Cardiac muscle cell (in vitro differentiated cells and primary cell): Measurements from ENCODE around the gene ARHGEF6. TPM values are rescaled to one million over a fixed set of nuclear protein-coding genes. Genes with fewer than 3 reads are reported as not detected.

Experiments
- DNase-seq, 2 donors: peaks; one replicate each; pipeline versions ENCODE4 v3.0.0 to v3.0.0-alpha.2; 2010 to 2017; ENCODE audit warnings: low read depth in 1 of 2, low spot score in 1 of 2
- H3K27ac ChIP-seq: fragments of 200-600 bp; sonication (generic); 2 replicates; pipeline ENCODE4 v1.5.1; 2016
- H3K27me3 ChIP-seq: fragments of 200-600 bp; sonication (generic); 2 replicates; pipeline ENCODE4 v1.6.0; 2016; ENCODE audit warnings: control low read depth
- H3K36me3 ChIP-seq: fragments of 200-600 bp; sonication (generic); 2 replicates; pipeline ENCODE4 v1.5.1; 2016; ENCODE audit warnings: control low read depth
- H3K4me1 ChIP-seq: fragments of 200-600 bp; sonication (generic); 2 replicates; pipeline ENCODE4 v1.8.1; 2017; ENCODE audit warnings: low read depth, mild to moderate bottlenecking, mixed run types
- H3K4me3 ChIP-seq: fragments of 200-600 bp; sonication (generic); 2 replicates; pipeline ENCODE4 v1.5.1; 2016; ENCODE audit warnings: mild to moderate bottlenecking
- H3K9me3 ChIP-seq: fragments of 200-600 bp; sonication (generic); 2 replicates; pipeline ENCODE4 v1.5.1; 2017; ENCODE audit warnings: low read depth, mild to moderate bottlenecking, control low read depth
- CTCF ChIP-seq: IDR thresholded peaks from 2 replicates; pipeline ENCODE4 v1.5.1; 2012; ENCODE audit warnings: low read depth, mild to moderate bottlenecking, low read length
- polyA plus RNA-seq: library from polyadenylated mRNA; unstranded; fragments of >200 nt; fragmentation: Nextera tagmentation; extraction: Ambion mirVana; gene quantifications from 2 replicates; pipeline ENCODE4 v1.2.1, GENCODE V29; 2016
- total RNA-seq: library from RNA; depleted of rRNA; stranded (reverse); fragments of >200 nt; gene quantifications from 2 replicates; pipeline ENCODE4 v1.2.3, GENCODE V29; 2016

Gene ARHGEF6
- total and polyA plus RNA-seq, 2 experiments from 2014 or later, result 2.4 to 2.7 TPM

GRCh38 chrX:136761421-136761820 is 19.3 kb downstream of the ARHGEF6 start:
- no peak overlapping the region for H3K27ac ChIP-seq
- no peaks in the 10 kb centered on the region for H3K9me3 ChIP-seq
- no peaks in the 10 kb centered on the region for H3K27me3 ChIP-seq
- H3K4me1 ChIP-seq, result no peaks in the 10 kb centered on the region
- DNase-seq, result no peak
- H3K4me3 ChIP-seq, result no peak overlapping the region
- no peaks in the 10 kb centered on the region for H3K36me3 ChIP-seq
- no peak for TF ChIP-seq CTCF

GRCh38 chrX:136759968-136760367 is 20.8 kb downstream of the ARHGEF6 start:
- Histone ChIP-seq H3K27ac (no peak overlapping the region), H3K4me3 (no peak overlapping the region), H3K9me3 (no peaks in the 10 kb centered on the region), H3K4me1 (no peaks in the 10 kb centered on the region), H3K36me3 (no peaks in the 10 kb centered on the region), H3K27me3 (no peaks in the 10 kb centered on the region)
- TF ChIP-seq CTCF, result no peak
- DNase-seq, result no peak

GRCh38 chrX:136755411-136755810 is 25.3 kb downstream of the ARHGEF6 start:
- no peaks in the 10 kb centered on the region for H3K36me3 ChIP-seq
- H3K4me3 ChIP-seq, result no peak overlapping the region
- no peaks in the 10 kb centered on the region for H3K27me3 ChIP-seq
- TF ChIP-seq CTCF, result no peak
- DNase-seq, result no peak
- no peaks in the 10 kb centered on the region for H3K9me3 ChIP-seq
- no peak overlapping the region for H3K27ac ChIP-seq
- no peaks in the 10 kb centered on the region for H3K4me1 ChIP-seq

GRCh38 chrX:136754651-136755050 is 26.1 kb downstream of the ARHGEF6 start:
- no peak for TF ChIP-seq CTCF
- H3K9me3 ChIP-seq, result no peaks in the 10 kb centered on the region
- no peaks in the 10 kb centered on the region for H3K27me3 ChIP-seq
- H3K36me3 ChIP-seq, result no peaks in the 10 kb centered on the region
- no peaks in the 10 kb centered on the region for H3K4me1 ChIP-seq
- H3K4me3 ChIP-seq, result no peak overlapping the region
- peak in 1 of 2 donors; percentile 43 for DNase-seq
- no peak overlapping the region for H3K27ac ChIP-seq

GRCh38 chrX:136752796-136753195 is 27.9 kb downstream of the ARHGEF6 start:
- no peak for TF ChIP-seq CTCF
- no peak for DNase-seq
- Histone ChIP-seq H3K4me1 (no peaks in the 10 kb centered on the region), H3K27ac (no peak overlapping the region), H3K36me3 (no peaks in the 10 kb centered on the region), H3K4me3 (no peak overlapping the region), H3K9me3 (no peaks in the 10 kb centered on the region), H3K27me3 (no peaks in the 10 kb centered on the region)

- no peak overlapping the region for H3K4me3 ChIP-seq
- no peak for DNase-seq
- no peaks in the 10 kb centered on the region for H3K36me3 ChIP-seq
- TF ChIP-seq CTCF, result no peak
- no peaks in the 10 kb centered on the region for H3K9me3 ChIP-seq
- no peaks in the 10 kb centered on the region for H3K27me3 ChIP-seq
- no peak overlapping the region for H3K27ac ChIP-seq
- H3K4me1 ChIP-seq, result no peaks in the 10 kb centered on the region
These were observed 28.4 kb downstream of the ARHGEF6 start for GRCh38 chrX:136752346-136752745.
